ENCODE data around the gene PAX8. TPM values are rescaled to one million over a fixed set of nuclear protein-coding genes. Genes with fewer than 3 reads are reported as not detected.

PAX8 gene
- total RNA-seq, 2 experiments from 2014 or later: 1.6 to 2.6 TPM

GRCh38 chr2:113245276-113245711 is 33.4 kb downstream of the PAX8 start:
- intact Hi-C loops (cut with micrococcal nuclease; ENCODE audit: unreplicated experiment): loop anchor here (5.0 kb wide), 1 partner anchor 127 kb away; no protein-coding TSS in a partner anchor
- BruUV-seq (replicated peaks): no TSS peak
- Histone ChIP-seq H3K9me2 (ENCODE audit: insufficient read depth, low read length) (no peaks in the 10 kb centered on the region), H3K9me3 (ENCODE audit: low read length) (no peaks in the 10 kb centered on the region), H3K36me3 (ENCODE audit: insufficient read depth, low read length) (peaks cover 2% of the 10 kb centered on the region; the same call in 1 of the 2 replicates), H3K79me2 (ENCODE audit: insufficient read depth, low read depth, low read length) (no peaks in the 10 kb centered on the region), H2AFZ (ENCODE audit: low read length) (no peak overlapping the region), H3K27ac (ENCODE audit: low read depth, low read length, poor library complexity, severe bottlenecking) (no peak overlapping the region), H3K4me3 (ENCODE audit: low read depth, low read length, poor library complexity, severe bottlenecking) (no peak overlapping the region), H3K4me1 (ENCODE audit: insufficient read depth, low read length, poor library complexity, severe bottlenecking) (no peaks in the 10 kb centered on the region), H4K20me1 (ENCODE audit: insufficient read depth, low read length) (no peaks in the 10 kb centered on the region), H3K4me2 (ENCODE audit: low read length) (no peak overlapping the region)
- ChIA-PET POLR2A (no interaction called here), CTCF (ENCODE audit: unreplicated experiment) (no interaction called here)
- DNase-seq (ENCODE audit: low spot score): no peak
- TF ChIP-seq, protein P1, sequence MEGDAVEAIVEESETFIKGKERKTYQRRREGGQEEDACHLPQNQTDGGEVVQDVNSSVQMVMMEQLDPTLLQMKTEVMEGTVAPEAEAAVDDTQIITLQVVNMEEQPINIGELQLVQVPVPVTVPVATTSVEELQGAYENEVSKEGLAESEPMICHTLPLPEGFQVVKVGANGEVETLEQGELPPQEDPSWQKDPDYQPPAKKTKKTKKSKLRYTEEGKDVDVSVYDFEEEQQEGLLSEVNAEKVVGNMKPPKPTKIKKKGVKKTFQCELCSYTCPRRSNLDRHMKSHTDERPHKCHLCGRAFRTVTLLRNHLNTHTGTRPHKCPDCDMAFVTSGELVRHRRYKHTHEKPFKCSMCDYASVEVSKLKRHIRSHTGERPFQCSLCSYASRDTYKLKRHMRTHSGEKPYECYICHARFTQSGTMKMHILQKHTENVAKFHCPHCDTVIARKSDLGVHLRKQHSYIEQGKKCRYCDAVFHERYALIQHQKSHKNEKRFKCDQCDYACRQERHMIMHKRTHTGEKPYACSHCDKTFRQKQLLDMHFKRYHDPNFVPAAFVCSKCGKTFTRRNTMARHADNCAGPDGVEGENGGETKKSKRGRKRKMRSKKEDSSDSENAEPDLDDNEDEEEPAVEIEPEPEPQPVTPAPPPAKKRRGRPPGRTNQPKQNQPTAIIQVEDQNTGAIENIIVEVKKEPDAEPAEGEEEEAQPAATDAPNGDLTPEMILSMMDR (conservative IDR thresholded peaks at IDR 0.05; ENCODE audit: low read length): no peak
- no peak for TF ChIP-seq EZH2phosphoT487 (IDR thresholded peaks at IDR 0.05; ENCODE audit: borderline replicate concordance, low read depth, low read length)

DNA sequence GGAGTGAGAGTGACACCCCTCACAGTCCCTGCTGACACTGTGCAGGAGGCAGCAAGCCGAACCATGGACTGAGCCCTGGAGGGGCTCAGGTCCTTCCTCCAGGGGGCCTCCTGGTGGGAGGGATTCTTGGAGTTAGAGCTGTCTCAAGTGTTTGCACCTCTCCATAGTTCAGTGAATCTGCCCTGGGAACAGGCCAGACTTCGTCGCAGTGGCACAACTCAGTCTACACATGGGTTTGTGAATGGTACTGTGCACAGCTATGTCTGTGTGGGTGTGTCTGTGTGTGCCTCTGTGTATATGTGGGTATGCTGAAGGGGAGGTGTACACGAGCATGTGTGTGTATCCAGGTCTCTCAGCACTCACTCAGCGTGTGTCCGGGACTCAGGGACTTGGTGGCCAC is 36.4 kb downstream of the PAX8 start:
- no peak overlapping the region for H2AFZ ChIP-seq (ENCODE audit: low read length)
- BruUV-seq (replicated peaks): no TSS peak
- intact Hi-C loops (cut with micrococcal nuclease; ENCODE audit: unreplicated experiment): no loop called here
- H3K79me2 ChIP-seq (ENCODE audit: insufficient read depth, low read depth, low read length): no peaks in the 10 kb centered on the region
- no peaks in the 10 kb centered on the region for H3K4me1 ChIP-seq (ENCODE audit: insufficient read depth, low read length, poor library complexity, severe bottlenecking)
- no peaks in the 10 kb centered on the region for H3K9me2 ChIP-seq (ENCODE audit: insufficient read depth, low read length)
- H4K20me1 ChIP-seq (ENCODE audit: insufficient read depth, low read length): no peaks in the 10 kb centered on the region
- ChIA-PET CTCF (ENCODE audit: unreplicated experiment) (no interaction called here), POLR2A (no interaction called here)
- no peaks in the 10 kb centered on the region for H3K9me3 ChIP-seq (ENCODE audit: low read length)
- H3K36me3 ChIP-seq (ENCODE audit: insufficient read depth, low read length): peaks cover 26% of the 10 kb centered on the region
- no peak overlapping the region for H3K27ac ChIP-seq (ENCODE audit: low read depth, low read length, poor library complexity, severe bottlenecking)
- H3K4me3 ChIP-seq (ENCODE audit: low read depth, low read length, poor library complexity, severe bottlenecking): no peak overlapping the region
- TF ChIP-seq EZH2phosphoT487 (IDR thresholded peaks at IDR 0.05; ENCODE audit: borderline replicate concordance, low read depth, low read length): no peak
- TF ChIP-seq, protein P1 (conservative IDR thresholded peaks at IDR 0.05; ENCODE audit: low read length): no peak
- H3K4me2 ChIP-seq (ENCODE audit: low read length): no peak overlapping the region
- DNase-seq (ENCODE audit: low spot score): no peak

DNA sequence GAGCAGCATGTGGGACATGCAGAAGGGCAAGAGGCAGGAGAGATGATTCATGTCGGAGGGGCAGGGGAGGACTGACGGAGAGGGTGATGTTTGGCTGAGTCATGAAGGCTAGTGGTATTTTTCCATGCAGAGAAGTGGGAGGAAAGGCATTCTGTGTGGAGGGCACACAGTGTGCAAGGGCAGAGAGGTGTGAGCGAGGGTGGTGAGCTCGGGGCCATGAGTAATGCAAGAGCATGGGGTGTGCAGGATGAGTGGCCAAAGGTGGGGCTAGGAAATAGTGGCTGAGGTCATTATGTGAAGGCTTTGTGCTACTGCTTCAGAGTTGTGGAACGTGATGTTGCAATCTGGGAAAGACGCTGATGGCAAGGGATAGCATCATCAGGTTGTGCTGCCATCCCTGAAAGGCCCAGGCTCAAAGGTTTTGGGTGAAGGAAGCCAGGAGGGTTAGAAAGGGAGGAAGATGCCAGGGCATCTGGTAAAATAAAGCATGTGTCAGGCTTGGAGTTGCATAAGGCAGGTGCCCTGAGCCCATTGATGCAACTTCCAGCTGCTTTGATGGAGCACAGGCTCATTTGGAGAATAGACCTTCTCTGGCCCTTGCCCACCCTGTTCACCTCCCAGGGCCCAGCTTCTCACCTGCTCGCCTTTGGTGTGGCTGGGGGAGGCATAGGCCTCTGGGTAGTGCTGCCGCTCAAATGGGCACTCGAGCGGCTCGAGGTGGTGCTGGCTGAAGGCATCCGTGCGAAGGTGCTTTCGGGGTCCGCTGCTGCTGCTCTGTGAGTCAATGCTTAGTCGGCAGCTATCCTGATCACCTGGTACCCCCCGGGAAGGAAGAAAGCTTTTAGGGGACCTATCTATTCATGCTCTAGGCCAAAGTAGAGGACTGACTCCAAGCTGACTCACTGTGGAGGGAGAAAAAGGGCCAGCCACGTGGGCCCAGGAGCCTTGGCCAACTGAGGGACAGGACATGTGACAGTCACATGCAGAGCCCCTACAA is 37.5 kb downstream of the PAX8 start:
- H3K79me2 ChIP-seq (ENCODE audit: insufficient read depth, low read depth, low read length): peaks cover 10% of the 10 kb centered on the region; the same call in 1 of the 2 replicates
- H4K20me1 ChIP-seq (ENCODE audit: insufficient read depth, low read length): no peaks in the 10 kb centered on the region
- no peak overlapping the region for H3K27ac ChIP-seq (ENCODE audit: low read depth, low read length, poor library complexity, severe bottlenecking)
- POLR2A ChIA-PET: no interaction called here
- CTCF ChIA-PET (ENCODE audit: unreplicated experiment): interaction anchor here (0.7 kb wide), 1 partner anchor 19 kb away, joined by 4 read pairs; no protein-coding TSS in a partner anchor
- no peaks in the 10 kb centered on the region for H3K9me2 ChIP-seq (ENCODE audit: insufficient read depth, low read length)
- peaks cover 35% of the 10 kb centered on the region for H3K36me3 ChIP-seq (ENCODE audit: insufficient read depth, low read length)
- no peak overlapping the region for H2AFZ ChIP-seq (ENCODE audit: low read length)
- H3K4me2 ChIP-seq (ENCODE audit: low read length): no peak overlapping the region
- no peak for TF ChIP-seq EZH2phosphoT487 (IDR thresholded peaks at IDR 0.05; ENCODE audit: borderline replicate concordance, low read depth, low read length)
- TF ChIP-seq, protein P1 (conservative IDR thresholded peaks at IDR 0.05; ENCODE audit: low read length): no peak
- intact Hi-C loops (cut with micrococcal nuclease; ENCODE audit: unreplicated experiment): no loop called here
- no TSS peak for BruUV-seq (replicated peaks)
- peaks cover 7% of the 10 kb centered on the region for H3K4me1 ChIP-seq (ENCODE audit: insufficient read depth, low read length, poor library complexity, severe bottlenecking)
- no peak for DNase-seq (ENCODE audit: low spot score)
- H3K4me3 ChIP-seq (ENCODE audit: low read depth, low read length, poor library complexity, severe bottlenecking): no peak overlapping the region
- no peaks in the 10 kb centered on the region for H3K9me3 ChIP-seq (ENCODE audit: low read length)
